Stimulated activated CD8-positive, alpha-beta memory T cell treated with anti-CD3 and anti-CD28 coated beads, Interleukin-15, amount 100 ng/mL, for 24 hours (primary cell): Measurements from ENCODE around the gene CDYL2.

Source experiments
- DNase-seq: peaks from one replicate; pipeline ENCODE4 v3.0.0-alpha.2; 2020; ENCODE audit warnings: low read depth

Gene CDYL2

GRCh38 chr16:80620736-80621605, 183.4 kb downstream of the CDYL2 start:
- no peak for DNase-seq

GRCh38 chr16:80619824-80620223, 184.6 kb downstream of the CDYL2 start:
- no peak for DNase-seq

GRCh38 chr16:80618862-80619648, 185.3 kb downstream of the CDYL2 start:
- DNase-seq: no peak

- DNase-seq: no peak
These were observed 188.0 kb downstream of the CDYL2 start for GRCh38 chr16:80616362-80616761.

- no peak for DNase-seq
These were observed 188.7 kb downstream of the CDYL2 start for GRCh38 chr16:80615735-80616134.

GRCh38 chr16:80614908-80615671, 189.3 kb downstream of the CDYL2 start:
- no peak for DNase-seq

GRCh38 chr16:80612461-80613017, 191.9 kb downstream of the CDYL2 start:
- no peak for DNase-seq

GRCh38 chr16:80611930-80612327, 192.5 kb downstream of the CDYL2 start:
- DNase-seq: no peak

GRCh38 chr16:80611171-80611929, 193.0 kb downstream of the CDYL2 start:
- no peak for DNase-seq

GRCh38 chr16:80610481-80611156, 193.8 kb downstream of the CDYL2 start:
- no peak for DNase-seq

GRCh38 chr16:80608946-80609345, 195.5 kb downstream of the CDYL2 start:
- no peak for DNase-seq

- no peak for DNase-seq
These were observed 197.2 kb downstream of the CDYL2 start for GRCh38 chr16:80607204-80607603.

- no peak for DNase-seq
These were observed 198.1 kb downstream of the CDYL2 start for GRCh38 chr16:80606221-80606766.

- no peak for DNase-seq
These were observed 199.6 kb downstream of the CDYL2 start for GRCh38 chr16:80604600-80605355.

- no peak for DNase-seq
These were observed 201.5 kb downstream of the CDYL2 start for GRCh38 chr16:80602894-80603293.

- DNase-seq: no peak
These were observed 203.2 kb downstream of the CDYL2 start for GRCh38 chr16:80601182-80601581.

GRCh38 chr16:80599466-80599865, 204.9 kb downstream of the CDYL2 start:
- no peak for DNase-seq

- DNase-seq: no peak
These were observed 207.7 kb downstream of the CDYL2 start for GRCh38 chr16:80596507-80597207.

- no peak for DNase-seq
These were observed 209.6 kb downstream of the CDYL2 start for GRCh38 chr16:80594756-80595155.
